ENCODE results near the gene EI24.

The EI24 gene

DNA sequence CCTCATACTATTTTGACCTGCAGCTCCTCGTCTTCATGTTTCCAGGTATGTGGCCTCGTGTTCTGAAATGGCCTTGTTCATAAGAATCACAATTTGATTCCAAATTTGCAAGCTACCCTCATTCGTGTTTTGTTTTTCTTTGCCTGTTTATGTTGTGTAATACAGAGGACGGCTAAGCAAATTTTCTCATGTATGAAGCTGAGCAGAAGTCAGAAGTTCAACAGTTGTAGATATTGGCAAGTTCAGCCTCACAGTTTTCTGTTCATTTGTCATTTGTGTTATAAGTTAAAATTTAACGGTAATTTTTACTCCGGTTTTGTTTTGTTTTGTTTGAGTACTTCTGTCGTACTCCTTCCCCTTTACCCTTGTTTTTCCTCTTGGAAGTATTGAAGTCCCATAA, 40.3 kb downstream of the EI24 start:
- FAIRE-seq = no peak
- TF ChIP-seq, protein P1, sequence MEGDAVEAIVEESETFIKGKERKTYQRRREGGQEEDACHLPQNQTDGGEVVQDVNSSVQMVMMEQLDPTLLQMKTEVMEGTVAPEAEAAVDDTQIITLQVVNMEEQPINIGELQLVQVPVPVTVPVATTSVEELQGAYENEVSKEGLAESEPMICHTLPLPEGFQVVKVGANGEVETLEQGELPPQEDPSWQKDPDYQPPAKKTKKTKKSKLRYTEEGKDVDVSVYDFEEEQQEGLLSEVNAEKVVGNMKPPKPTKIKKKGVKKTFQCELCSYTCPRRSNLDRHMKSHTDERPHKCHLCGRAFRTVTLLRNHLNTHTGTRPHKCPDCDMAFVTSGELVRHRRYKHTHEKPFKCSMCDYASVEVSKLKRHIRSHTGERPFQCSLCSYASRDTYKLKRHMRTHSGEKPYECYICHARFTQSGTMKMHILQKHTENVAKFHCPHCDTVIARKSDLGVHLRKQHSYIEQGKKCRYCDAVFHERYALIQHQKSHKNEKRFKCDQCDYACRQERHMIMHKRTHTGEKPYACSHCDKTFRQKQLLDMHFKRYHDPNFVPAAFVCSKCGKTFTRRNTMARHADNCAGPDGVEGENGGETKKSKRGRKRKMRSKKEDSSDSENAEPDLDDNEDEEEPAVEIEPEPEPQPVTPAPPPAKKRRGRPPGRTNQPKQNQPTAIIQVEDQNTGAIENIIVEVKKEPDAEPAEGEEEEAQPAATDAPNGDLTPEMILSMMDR (IDR thresholded peaks at IDR 0.05; ENCODE audit: insufficient read depth, missing control alignments) = no peak
- DNase-seq (ENCODE audit: insufficient read length, low spot score) = no peak

DNA sequence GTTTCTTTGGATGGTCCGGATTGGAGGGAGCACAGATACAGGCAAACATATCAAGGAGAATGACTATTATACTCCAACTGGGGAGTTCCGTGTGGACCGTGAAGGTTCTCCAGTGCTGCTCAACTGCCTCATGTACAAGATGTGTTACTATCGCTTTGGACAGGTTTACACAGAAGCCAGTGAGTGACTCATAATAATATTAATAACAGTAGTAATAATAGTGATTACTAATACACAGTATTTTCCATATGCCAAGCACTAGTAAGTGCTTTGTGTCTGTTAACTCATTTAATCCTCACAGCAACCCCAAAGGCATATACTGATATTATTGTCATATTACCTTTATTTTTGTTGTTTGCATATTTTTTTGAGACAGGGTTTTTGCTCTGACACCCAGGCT, 49.1 kb downstream of the EI24 start:
- DNase-seq (ENCODE audit: insufficient read length, low spot score) (no peak), FAIRE-seq (no peak)
- TF ChIP-seq, protein P1 (IDR thresholded peaks at IDR 0.05; ENCODE audit: insufficient read depth, missing control alignments) = no peak

DNA sequence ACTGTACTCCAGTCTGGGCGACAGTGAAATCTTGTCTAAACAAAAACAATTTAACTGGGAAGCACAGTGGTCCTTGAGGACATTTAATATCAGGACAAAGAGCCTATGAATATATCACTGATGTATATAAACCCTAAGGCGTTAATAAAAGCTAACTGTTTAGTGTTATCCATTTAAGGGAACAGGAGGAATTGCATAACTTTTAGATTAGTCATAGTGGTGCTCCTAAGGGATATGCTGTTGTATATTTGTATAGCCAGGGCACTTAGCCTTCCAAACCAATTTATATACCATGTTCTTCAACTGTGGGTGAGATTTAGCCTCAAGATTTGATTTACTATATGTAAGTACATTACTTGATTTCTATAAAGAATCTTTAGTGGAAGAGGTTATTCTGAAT, 52.7 kb downstream of the EI24 start:
- no peak for DNase-seq (ENCODE audit: insufficient read length, low spot score)
- FAIRE-seq = no peak

DNA sequence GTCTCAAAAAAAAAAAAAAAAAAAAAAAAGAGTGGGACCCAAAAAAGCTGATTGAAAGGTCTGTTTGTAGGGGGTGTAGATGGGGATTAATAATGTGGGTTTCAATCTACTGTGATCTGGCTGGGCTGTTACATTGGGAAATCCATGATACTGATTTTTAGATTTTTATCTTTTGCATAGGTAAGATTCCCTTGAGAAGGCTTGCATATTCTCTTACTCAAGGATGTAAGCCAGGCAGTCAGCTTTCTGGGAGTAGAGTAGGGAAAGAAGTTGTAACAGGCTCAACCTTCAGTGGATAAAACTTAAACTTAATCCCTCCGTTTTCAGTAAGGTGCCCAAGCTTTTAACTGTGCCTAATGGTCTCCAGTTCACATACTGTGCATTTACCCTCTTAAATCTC, 53.8 kb downstream of the EI24 start:
- TF ChIP-seq, protein P1 (IDR thresholded peaks at IDR 0.05; ENCODE audit: insufficient read depth, missing control alignments) = no peak
- DNase-seq (ENCODE audit: insufficient read length, low spot score) (no peak), FAIRE-seq (no peak)

More for the DNA sequence above, 52.7 kb downstream of the EI24 start:
- TF ChIP-seq, protein P1 (IDR thresholded peaks at IDR 0.05; ENCODE audit: insufficient read depth, missing control alignments) = no peak

DNA sequence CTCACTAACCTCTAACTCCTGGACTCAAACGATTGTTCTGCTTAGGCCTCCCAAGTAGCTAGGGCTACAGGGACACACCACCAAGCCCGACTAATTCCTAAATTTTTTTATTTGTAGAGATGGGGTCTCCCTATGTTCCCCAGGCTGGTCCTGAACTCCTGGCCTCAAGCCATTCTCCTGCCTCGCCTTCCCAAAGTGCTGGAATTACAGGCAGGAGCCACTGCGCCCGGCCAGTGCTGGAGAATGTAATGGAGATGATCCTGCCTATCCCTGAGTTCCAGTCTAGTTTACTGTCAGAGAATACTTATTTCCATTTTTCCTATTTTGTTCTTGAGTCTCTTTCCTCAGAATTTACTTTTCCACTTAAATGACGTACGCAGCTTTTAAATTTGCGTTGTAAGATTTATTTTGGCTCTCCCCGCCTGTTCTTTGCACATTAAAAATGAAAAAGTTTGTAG, 55.5 kb downstream of the EI24 start, which contains the start of gene CHEK1:
Gene CHEK1, plus strand, starts transcription at position 408 of the 458 bp plus-strand sequence. CDS start 1,606 bp downstream, outside the sequence.
- no peak for DNase-seq (ENCODE audit: insufficient read length, low spot score)
- FAIRE-seq = no peak
- TF ChIP-seq, protein P1 (IDR thresholded peaks at IDR 0.05; ENCODE audit: insufficient read depth, missing control alignments) = no peak

DNA sequence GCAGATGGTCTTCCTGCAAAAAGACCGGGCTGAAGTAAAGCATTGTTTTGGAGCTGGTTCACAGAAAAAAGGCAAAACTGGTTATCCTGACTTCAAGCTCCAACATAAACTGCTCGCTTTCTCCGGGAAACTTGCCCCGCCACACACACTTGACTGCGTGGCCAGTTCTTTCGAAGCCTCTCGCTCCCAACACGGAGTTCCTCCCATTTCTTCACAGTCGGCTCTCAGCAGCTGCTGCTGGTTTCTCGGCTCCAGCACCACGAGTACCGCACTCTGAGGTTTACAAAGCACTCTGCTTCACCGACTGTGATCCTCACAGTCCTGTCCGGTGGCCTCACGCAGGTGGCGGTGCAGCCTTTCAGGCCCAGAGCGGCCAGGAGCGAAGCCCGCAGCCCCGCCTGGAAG, 56.0 kb downstream of the EI24 start:
- no peak for FAIRE-seq
- TF ChIP-seq, protein P1 (IDR thresholded peaks at IDR 0.05; ENCODE audit: insufficient read depth, missing control alignments) = no peak
- DNase-seq (ENCODE audit: insufficient read length, low spot score) = no peak

DNA sequence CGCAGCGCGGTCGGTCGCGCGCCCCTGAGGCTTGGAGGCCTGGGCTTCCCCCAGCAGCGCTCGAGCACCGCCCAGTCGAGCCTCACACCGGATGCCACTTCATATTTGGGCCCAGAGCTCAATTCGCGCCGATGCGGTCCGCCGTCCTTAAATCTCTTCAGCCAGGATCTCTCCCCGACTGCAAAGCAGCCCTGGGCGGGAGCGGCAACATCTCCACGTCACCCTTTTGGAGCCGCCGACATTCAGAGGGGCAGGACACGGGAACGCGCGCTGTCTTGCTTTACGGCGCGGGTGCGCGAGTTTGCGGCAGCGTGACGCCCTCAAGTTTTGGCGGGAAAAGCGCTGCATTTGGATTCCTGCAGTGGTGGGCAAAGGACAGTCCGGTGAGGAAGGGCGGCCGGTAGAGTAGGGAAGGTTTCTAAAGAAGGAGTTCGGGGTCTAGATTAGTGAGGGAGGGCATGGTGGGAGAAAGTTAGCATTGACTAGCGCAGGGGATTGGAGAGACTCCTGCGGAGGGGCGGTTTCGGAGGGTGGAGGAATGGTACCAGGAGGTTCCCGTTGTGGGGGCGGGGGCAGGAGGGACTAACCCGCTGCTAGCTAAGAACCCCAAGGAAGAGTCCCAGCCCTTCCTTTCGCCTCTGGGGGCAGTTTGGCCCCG, 56.5 kb downstream of the EI24 start:
- no peak for FAIRE-seq
- TF ChIP-seq, protein P1 (IDR thresholded peaks at IDR 0.05; ENCODE audit: insufficient read depth, missing control alignments) = no peak

More for the DNA sequence above, 56.5 kb downstream of the EI24 start:
- peak; percentile 54 for DNase-seq (ENCODE audit: insufficient read length, low spot score)

All from D721Med (cell line).